NCI-H146 treated with DMSO at 0.1 percent for 48 hours (cell line): Measurements from ENCODE around the gene PPP4R1.
"Not testable (repeated sequence)": the region's sequence is repeated elsewhere in the genome, so short reads cannot be mapped to it uniquely, and the experiment has no call there.

ENCODE experiments used
- DNase-seq: peaks from one replicate; lab custom pipeline; 2025; ENCODE audit not compliant: unreplicated experiment; lab: John Stamatoyannopoulos, UW

Gene PPP4R1

GRCh38 chr18:9631814-9632496, 17.6 kb upstream of the PPP4R1 start:
- DNase-seq, result no peak

DNA sequence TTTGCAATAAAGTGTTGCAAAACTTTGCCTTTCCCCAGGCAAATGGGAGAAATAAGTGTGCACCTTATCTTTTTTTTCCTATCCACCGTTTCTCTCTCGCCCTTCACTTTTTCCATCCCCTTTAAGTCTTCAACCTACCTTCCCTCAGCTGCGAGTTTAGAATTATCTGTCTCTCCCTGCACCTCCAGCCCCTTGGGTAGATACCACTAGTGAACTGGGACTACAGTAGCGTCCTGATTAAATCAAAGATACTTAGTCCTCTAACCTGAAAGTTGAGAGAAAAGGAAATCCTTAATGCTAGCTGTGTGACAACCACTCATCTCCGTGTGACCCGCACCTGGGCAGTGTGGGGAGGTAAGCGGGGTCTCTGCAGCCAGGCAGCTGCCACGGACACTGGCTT, 16.1 kb upstream of the PPP4R1 start:
- DNase-seq, result no peak

GRCh38 chr18:9629709-9630108, 15.3 kb upstream of the PPP4R1 start:
- no peak for DNase-seq

- DNase-seq, result no peak
Measured at GRCh38 chr18:9628984-9629383, 14.6 kb upstream of the PPP4R1 start.

- DNase-seq, result no peak
Measured at GRCh38 chr18:9627642-9628041, 13.3 kb upstream of the PPP4R1 start.

GRCh38 chr18:9619990-9620389, 5.6 kb upstream of the PPP4R1 start:
- DNase-seq, result no peak

GRCh38 chr18:9619545-9619944, 5.2 kb upstream of the PPP4R1 start:
- DNase-seq, result no peak

DNA sequence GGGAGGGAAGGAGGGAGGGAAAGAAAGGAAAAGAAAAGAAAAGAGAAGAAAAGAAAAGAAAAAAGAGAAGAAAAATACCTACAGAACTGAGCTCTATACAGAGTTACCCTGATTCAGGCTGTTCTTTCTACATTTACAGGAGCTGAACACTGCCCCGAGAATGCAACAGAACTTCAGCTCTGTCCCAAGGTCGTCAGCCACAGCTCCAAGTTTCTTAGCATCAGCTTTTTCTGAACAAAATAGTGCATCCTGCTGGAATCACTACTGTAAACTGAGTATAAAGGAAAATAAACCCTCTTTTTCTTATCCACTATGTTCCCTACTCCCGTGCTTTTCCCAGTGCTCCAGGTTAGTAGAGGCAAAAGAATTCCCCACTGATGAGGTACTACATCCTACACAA, 4.7 kb upstream of the PPP4R1 start:
- DNase-seq, result no peak

DNA sequence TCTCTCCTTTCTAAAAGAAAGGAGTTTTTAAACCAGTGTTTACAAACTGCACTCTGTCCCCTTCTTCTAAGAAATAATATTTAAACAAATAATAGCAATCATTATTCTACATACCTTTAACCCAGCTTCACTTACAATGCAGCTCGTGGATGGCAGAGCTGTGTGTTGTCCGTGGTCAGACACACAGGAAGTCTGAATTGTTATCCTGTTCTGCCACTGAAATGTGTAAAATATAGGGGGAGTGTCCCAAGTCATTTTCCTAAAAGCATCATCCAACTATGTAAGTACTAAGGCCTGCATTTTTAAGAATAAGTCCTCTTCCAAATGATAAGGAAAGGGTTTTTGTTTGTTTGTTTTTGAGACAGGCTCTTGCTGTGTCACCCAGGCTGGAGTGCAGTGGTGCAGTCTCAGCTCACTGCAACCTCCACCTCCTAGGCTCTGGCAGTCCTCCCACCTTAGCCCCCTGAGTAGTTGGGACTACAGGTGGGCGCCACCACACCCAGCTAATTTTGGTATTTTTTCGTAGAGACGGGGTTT, 2.7 kb upstream of the PPP4R1 start:
- no peak for DNase-seq

DNA sequence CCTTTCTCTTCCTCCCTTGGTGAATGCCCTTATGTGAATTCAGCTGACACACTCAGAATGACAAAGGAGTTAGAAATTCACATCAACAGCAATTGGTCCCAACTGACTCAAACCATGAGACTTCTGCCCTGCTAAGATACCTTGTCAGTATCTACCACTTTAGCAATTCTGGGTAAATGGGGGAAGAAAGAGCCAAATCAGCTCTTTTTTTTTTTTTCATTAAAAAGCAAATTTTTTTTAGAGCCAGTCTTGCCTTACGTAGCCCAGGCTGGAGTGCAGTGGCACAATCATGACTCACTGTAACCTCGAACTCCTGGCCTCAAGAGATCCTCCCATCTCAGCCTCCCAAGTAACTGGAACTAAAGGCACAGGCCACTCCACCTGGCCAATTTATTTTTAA, 1.7 kb upstream of the PPP4R1 start:
- DNase-seq, result no peak

GRCh38 chr18:9615280-9615797, 980 bp upstream of the PPP4R1 start:
- DNase-seq, result peak; percentile 60

GRCh38 chr18:9613550-9614400, 584 bp downstream of the PPP4R1 start:
- DNase-seq, result peak; percentile 52

DNA sequence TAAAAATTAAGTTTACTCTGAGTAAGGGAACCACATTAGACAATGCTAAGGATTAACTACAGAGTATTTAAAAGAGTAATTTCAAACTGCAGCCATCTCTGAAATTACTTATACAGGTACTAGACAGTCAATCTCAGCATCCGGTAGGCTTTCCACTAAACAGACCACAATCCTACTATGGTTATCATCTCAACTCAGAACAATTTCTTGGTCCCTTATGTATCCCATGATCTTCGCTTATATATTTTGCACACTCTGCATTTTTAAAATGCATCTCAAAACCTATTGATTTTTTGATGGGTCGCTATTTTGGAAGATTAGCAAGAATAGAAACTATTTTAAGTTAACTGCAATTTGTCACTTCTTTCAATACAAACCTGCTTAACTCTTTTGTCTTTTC, 1.4 kb downstream of the PPP4R1 start:
- no peak for DNase-seq

DNA sequence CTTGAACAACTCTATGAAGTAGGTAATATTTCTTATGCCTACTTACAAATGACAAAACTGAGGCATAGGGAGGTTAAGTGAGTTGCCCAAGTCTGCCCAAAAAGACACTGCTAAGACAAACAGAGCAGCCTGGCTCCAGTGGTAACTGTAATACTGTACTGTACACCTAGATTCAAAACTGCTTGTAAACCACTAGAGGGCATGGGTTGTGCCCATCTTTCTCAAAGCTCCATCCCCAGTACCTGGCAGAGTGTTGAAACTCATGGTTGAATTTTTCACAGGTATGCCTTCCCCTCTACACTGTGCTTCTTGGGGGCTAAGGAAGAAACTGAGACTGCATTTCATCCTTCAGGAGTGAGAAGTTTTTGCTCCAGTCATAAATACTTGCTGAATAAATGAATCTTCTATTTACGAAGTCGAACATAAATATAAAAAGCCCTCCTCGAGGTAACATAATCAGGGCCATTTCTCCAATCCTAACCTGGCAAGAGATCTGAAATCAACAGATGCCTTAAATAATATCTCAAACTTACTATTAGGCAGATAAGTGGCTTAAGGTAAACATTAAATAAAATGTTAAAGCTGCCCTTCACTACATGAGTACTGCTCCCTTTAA, 2.0 kb downstream of the PPP4R1 start:
- peak; percentile 52 for DNase-seq

DNA sequence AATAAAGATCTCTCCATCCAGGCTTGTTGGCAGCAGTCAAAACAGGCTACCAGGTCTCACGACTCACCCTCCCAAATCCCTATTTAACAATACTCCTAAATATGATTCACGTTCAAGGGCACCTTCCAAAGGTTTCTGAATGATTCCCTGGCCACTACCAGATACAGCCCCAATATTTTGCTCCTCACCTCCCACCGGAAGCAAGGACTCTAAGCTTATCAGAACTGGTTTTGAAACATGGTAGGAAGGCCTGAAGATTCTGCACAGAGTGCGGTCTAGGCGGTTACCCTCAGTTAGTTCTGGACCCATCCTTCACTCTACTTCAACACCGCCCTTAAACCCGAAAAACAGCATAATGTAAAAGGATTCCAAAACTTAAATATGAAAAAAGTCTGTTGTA, 5.2 kb downstream of the PPP4R1 start:
- DNase-seq, result no peak

- peak; percentile 35 for DNase-seq
Measured at GRCh38 chr18:9608728-9609127, 5.6 kb downstream of the PPP4R1 start.

GRCh38 chr18:9608298-9608697, 6.1 kb downstream of the PPP4R1 start:
- DNase-seq, result no peak

DNA sequence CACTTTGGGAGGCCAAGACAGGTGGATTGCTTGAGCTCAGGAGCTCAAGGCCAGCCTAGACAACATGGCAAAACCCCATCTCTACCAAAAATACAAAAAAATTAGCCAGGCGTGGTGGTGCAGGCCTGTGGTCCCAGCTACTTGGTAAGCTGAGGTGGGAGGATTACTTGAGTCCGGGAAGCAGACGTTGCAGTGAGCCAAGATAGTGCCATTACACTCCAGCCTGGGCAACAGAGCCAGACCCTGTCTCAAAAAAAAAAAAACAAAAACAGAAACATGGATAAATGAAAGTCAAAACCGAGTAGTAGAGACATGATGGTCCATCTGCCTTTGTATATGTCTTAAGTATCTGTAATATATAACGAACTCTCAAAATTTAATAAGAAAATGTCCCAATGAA, 7.2 kb downstream of the PPP4R1 start:
- DNase-seq, result not testable (repeated sequence)

- DNase-seq, result no peak
Measured at GRCh38 chr18:9606039-9606438, 8.3 kb downstream of the PPP4R1 start.

- no peak for DNase-seq
Measured at GRCh38 chr18:9604348-9604747, 10.0 kb downstream of the PPP4R1 start.

DNA sequence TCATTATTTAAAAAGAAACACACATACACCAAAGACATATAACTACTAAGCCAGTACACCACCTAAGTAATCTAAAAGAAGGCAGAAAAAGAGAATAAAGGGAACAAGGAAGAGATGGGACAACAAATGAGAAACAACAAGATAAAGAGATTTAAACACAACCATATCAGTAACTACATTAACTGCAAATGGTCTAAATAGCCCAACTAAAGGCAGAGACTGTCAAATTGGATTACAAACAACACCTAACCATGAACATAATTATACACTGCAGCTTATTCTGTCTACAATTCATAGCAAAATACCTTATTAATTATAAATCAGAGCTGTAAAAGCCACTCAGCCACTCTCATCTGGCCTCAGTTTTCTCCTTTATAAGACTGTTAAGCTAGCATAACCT, 15.0 kb downstream of the PPP4R1 start:
- no peak for DNase-seq

DNA sequence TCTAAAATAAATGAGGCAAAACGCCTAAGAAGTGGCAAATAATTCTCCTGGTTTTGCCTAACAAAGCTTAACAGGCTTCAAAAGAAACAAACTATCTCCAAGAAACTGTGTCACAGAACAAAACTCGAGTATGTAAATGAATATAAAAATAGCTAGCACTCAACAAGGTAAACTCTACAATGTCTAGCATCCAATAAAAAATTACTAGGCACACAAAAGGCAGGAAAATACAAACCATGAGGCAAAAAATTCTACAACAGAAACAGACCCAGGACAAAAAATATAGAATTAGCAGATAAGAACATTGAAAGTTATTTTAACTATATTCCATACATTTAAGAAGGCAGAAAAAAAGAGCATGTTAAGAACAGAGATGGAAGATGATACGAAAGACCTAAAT, 16.8 kb downstream of the PPP4R1 start:
- no peak for DNase-seq
